Astrocyte (in vitro differentiated cells and primary cell): ENCODE results near the gene TOLLIP.

Experiments
- CTCF ChIP-seq: IDR thresholded peaks from 2 replicates; pipeline ENCODE4 v1.5.1; 2011; ENCODE audit warnings: low read depth, mild to moderate bottlenecking, inconsistent platforms, low read length, moderate library complexity; ENCODE audit not compliant: insufficient read depth
- EZH2 ChIP-seq: IDR thresholded peaks from 2 replicates; pipeline ENCODE4 v1.6.1; 2012; ENCODE audit warnings: mild to moderate bottlenecking, low read length, inconsistent platforms; ENCODE audit not compliant: insufficient read depth

GRCh38 chr11:1287928-1288327 is 21.5 kb downstream of the TOLLIP start:
- TF ChIP-seq CTCF, result no peak
- no peak for TF ChIP-seq EZH2
